PC-3 (cell line): ENCODE measurements around the gene ERBB4.

ENCODE experiments used
- CTCF ChIP-seq: fragments of 300-600 bp; sonication (generic); conservative IDR thresholded peaks from 2 replicates; pipeline ENCODE4 v1.5.1; 2017; ENCODE audit warnings: antibody characterized with exemption, low read depth, mild to moderate bottlenecking, low read length
- EZH2 ChIP-seq: fragments of 300-600 bp; sonication (generic); IDR thresholded peaks from one replicate; pipeline ENCODE4 v1.6.1; 2017; ENCODE audit warnings: antibody characterized with exemption, mild to moderate bottlenecking, low read length; ENCODE audit not compliant: unreplicated experiment
- EZH2phosphoT487 ChIP-seq: fragments of 300-600 bp; sonication (generic); IDR thresholded peaks from 2 replicates; pipeline ENCODE4 v1.6.1; 2018; ENCODE audit warnings: mild to moderate bottlenecking, antibody characterized with exemption, low read length, borderline replicate concordance

- TF ChIP-seq CTCF (no peak), EZH2 (no peak), EZH2phosphoT487 (no peak)
Observed at GRCh38 chr2:212033888-212034287, 504.7 kb downstream of the ERBB4 start.
